K562 (cell line): ENCODE results near the gene RACGAP1. TPM values are rescaled to one million over a fixed set of nuclear protein-coding genes. Genes with fewer than 3 reads are reported as not detected.

ENCODE experiments used
- CBFA2T3 ChIP-seq: fragments of 450-650 bp; IDR thresholded peaks from 2 replicates; pipeline ENCODE4 v1.6.1; 2017
- CCAR2 ChIP-seq: fragments of 200-400 bp; formaldehyde crosslinking; IDR thresholded peaks from 2 replicates; pipeline ENCODE4 v1.6.1; 2017; ENCODE audit warnings: mild to moderate bottlenecking, low read depth, low read length
- FOXK2 ChIP-seq, 2 experiments: fragments of 450-650 bp; IDR thresholded peaks in 1 of 2; conservative IDR thresholded peaks in 1 of 2; 2 replicates each; pipeline ENCODE4 v1.6.1; 2016; ENCODE audit warnings: low read depth in 2 of 2, mild to moderate bottlenecking in 1 of 2
- GATA2 ChIP-seq: sonication (generic); formaldehyde crosslinking; IDR thresholded peaks from 2 replicates; pipeline ENCODE4 v1.4.0; 2020; ENCODE audit warnings: mild to moderate bottlenecking, missing genetic modification reagents
- LARP7 ChIP-seq: fragments of 450-650 bp; IDR thresholded peaks from 2 replicates; pipeline ENCODE4 v1.6.1; 2016
- MTA2 ChIP-seq: fragments of 450-650 bp; IDR thresholded peaks from 2 replicates; pipeline ENCODE4 v1.6.1; 2016; ENCODE audit warnings: low read depth
- NBN ChIP-seq: fragments of 450-650 bp; IDR thresholded peaks from 2 replicates; pipeline ENCODE4 v1.6.1; 2016; ENCODE audit warnings: low read depth, mild to moderate bottlenecking
- NFIX ChIP-seq: fragments of 250-450 bp; sonication (Bioruptor Pico); IDR thresholded peaks from 2 replicates; pipeline ENCODE4 v1.4.0; 2020; ENCODE audit warnings: low read depth, mild to moderate bottlenecking, moderate library complexity
- OTX1 ChIP-seq: fragments of 450-650 bp; formaldehyde crosslinking; IDR thresholded peaks from 2 replicates; pipeline ENCODE4 v1.4.0; 2022; ENCODE audit warnings: mild to moderate bottlenecking
- PHTF2 ChIP-seq: fragments of 250-450 bp; sonication (Bioruptor Pico); IDR thresholded peaks from 2 replicates; pipeline ENCODE4 v1.5.0; 2021; ENCODE audit warnings: mild to moderate bottlenecking
- POLR2A ChIP-seq: fragments of 450-650 bp; conservative IDR thresholded peaks from 2 replicates; pipeline ENCODE4 v1.6.1; 2016
- PRMT5 ChIP-seq: sonication (generic); formaldehyde crosslinking; IDR thresholded peaks from 2 replicates; pipeline ENCODE4 v1.5.0; 2020; ENCODE audit warnings: missing genetic modification reagents
- RBM15 ChIP-seq: fragments of 200-400 bp; formaldehyde crosslinking; IDR thresholded peaks from 2 replicates; pipeline ENCODE4 v1.6.1; 2018; ENCODE audit warnings: mild to moderate bottlenecking, low read length, moderate library complexity; ENCODE audit not compliant: insufficient read depth
- RCOR1 ChIP-seq, 2 experiments: IDR thresholded peaks; 2 replicates each; pipeline ENCODE4 v1.6.1; 2012; ENCODE audit warnings: low read depth in 2 of 2, low read length in 2 of 2, borderline replicate concordance in 1 of 2, improper control_type of control experiment in 1 of 2
- SNRNP70 ChIP-seq: fragments of 200-400 bp; formaldehyde crosslinking; optimal IDR thresholded peaks from 2 replicates; pipeline ENCODE3; 2017; ENCODE audit warnings: low read depth, low read length
- STAT5A ChIP-seq: IDR thresholded peaks from 2 replicates; pipeline ENCODE4 v1.6.1; 2012; ENCODE audit warnings: low read length, inconsistent platforms, borderline replicate concordance
- TCFL5 ChIP-seq: fragments of 250-450 bp; sonication (Bioruptor Pico); conservative IDR thresholded peaks from 2 replicates; pipeline ENCODE4 v1.6.1; 2021; ENCODE audit warnings: mild to moderate bottlenecking, moderate library complexity, matching md5 sums
- U2AF1 ChIP-seq: fragments of 200-400 bp; formaldehyde crosslinking; optimal IDR thresholded peaks from 2 replicates; pipeline ENCODE3; 2017; ENCODE audit warnings: mild to moderate bottlenecking, low read depth, low read length, moderate library complexity
- XRCC4 ChIP-seq: IDR thresholded peaks from one replicate; pipeline ENCODE4 v1.6.1; 2011; ENCODE audit not compliant: insufficient read depth, insufficient read length; ENCODE audit errors: extremely low read depth
- ZNF124 ChIP-seq: sonication (generic); formaldehyde crosslinking; IDR thresholded peaks from 2 replicates; pipeline ENCODE4 v1.8.1; 2022; ENCODE audit warnings: missing genetic modification reagents
- ZNF165 ChIP-seq: fragments of 250-450 bp; sonication (Bioruptor Pico); IDR thresholded peaks from 2 replicates; pipeline ENCODE4 v1.4.0; 2020; ENCODE audit warnings: borderline replicate concordance
- ZNF232 ChIP-seq: sonication (generic); formaldehyde crosslinking; IDR thresholded peaks from 2 replicates; pipeline ENCODE4 v1.8.0; 2022; ENCODE audit warnings: mild to moderate bottlenecking, missing genetic modification reagents
- ZNF347 ChIP-seq: fragments of 450-650 bp; formaldehyde crosslinking; IDR thresholded peaks from 2 replicates; pipeline ENCODE4 v1.4.0; 2020; ENCODE audit warnings: low read depth, mild to moderate bottlenecking, moderate library complexity
- ZNF717 ChIP-seq: fragments of 250-450 bp; sonication (Bioruptor Pico); IDR thresholded peaks from 2 replicates; pipeline ENCODE4 v1.5.0; 2021
- ZNF830 ChIP-seq: fragments of 250-450 bp; sonication (Bioruptor Pico); IDR thresholded peaks from 2 replicates; pipeline ENCODE4 v1.5.0; 2021; ENCODE audit warnings: mild to moderate bottlenecking
- polyA plus RNA-seq, 8 experiments: library from polyadenylated mRNA; depleted of rRNA in 4 of 8; stranded (reverse) in 5 of 8; unstranded in 3 of 8; fragments of >200 nt; fragmentation: Nextera tagmentation in 2 of 8; fragmentation: Illumina TruSeq in 1 of 8; extraction: Ambion mirVana in 2 of 8; extraction: Trizol in 1 of 8; gene quantifications; 2 replicates each; pipeline versions ENCODE4 v1.2.1 to v1.2.3, GENCODE V29; 2011 to 2014; ENCODE audit warnings: inconsistent platforms in 1 of 8, missing spikeins in 1 of 8
- total RNA-seq, 7 experiments: library from RNA; depleted of rRNA in 6 of 7; stranded (reverse); fragments of >200 nt in 6 of 7; fragmentation: Illumina TruSeq in 2 of 7; extraction: Trizol in 2 of 7; gene quantifications; 2 replicates each; pipeline versions ENCODE4 v1.2.1 to v1.2.3, GENCODE V29; 2011 to 2021; ENCODE audit warnings: low replicate concordance in 1 of 7
- TF ChIP-seq, protein P1 (sequence below), 2 experiments: fragments of 200-800 bp in 1 of 2; sonication (Bioruptor generic) in 1 of 2; sonication (generic) in 1 of 2; formaldehyde crosslinking in 1 of 2; IDR thresholded peaks in 1 of 2; conservative IDR thresholded peaks in 1 of 2; 2 replicates each; pipeline versions ENCODE4 v1.5.0 to v1.6.1; 2016 to 2020; ENCODE audit warnings: missing compliant biosample characterization in 1 of 2, missing genetic modification characterization in 1 of 2, missing genetic modification reagents in 1 of 2
- TF ChIP-seq, protein P2 (sequence below): fragments of 250-450 bp; sonication (Bioruptor Pico); IDR thresholded peaks from 2 replicates; pipeline ENCODE4 v1.5.0; 2020; ENCODE audit warnings: mild to moderate bottlenecking, borderline replicate concordance
- TF ChIP-seq, protein P3 (sequence below): sonication (generic); formaldehyde crosslinking; IDR thresholded peaks from 2 replicates; pipeline ENCODE4 v1.8.1; 2022; ENCODE audit warnings: missing genetic modification reagents

The RACGAP1 gene
- total and polyA plus RNA-seq, 9 of the 15 experiments (the other 6 are each of a cell fraction or from before 2014, with no cell fraction given): 56.4 to 92.9 (median 71.8) TPM

DNA sequence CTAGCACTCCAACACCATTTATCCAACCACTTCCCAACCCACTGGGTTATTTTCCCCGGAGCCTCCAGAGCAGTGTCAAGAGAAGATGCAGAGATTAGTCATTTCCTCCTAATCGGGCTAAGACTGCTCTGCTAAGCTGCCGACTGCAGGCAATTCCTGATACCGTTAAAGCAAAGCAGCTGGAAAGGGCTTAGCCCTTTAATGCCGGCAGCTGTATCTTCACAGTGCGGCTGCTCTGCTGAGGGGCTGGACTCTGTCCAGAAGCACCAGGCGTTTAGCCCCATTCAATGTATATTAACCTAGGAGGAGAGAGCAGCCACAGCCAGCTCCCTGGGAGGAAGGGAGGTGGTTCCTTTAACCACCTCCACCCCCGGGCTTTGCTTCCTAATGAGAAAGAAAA, 41.4 kb downstream of the RACGAP1 start (continued):
- TF ChIP-seq ZNF232 (CRISPR knock-in tag): no peak
- TF ChIP-seq SNRNP70: no peak
- no peak for TF ChIP-seq RBM15
- no peak for TF ChIP-seq ZNF165
- no peak for TF ChIP-seq PRMT5 (CRISPR knock-in tag)
- no peak for TF ChIP-seq XRCC4
- TF ChIP-seq TCFL5 (CRISPR knock-in tag): no peak
- TF ChIP-seq LARP7: no peak
- no peak for TF ChIP-seq OTX1 (CRISPR knock-in tag)
- TF ChIP-seq STAT5A: peak; percentile 71
- TF ChIP-seq U2AF1: no peak
- TF ChIP-seq ZNF717 (CRISPR knock-in tag): no peak
- TF ChIP-seq ZNF830 (CRISPR knock-in tag): no peak
- no peak for TF ChIP-seq ZNF347 (CRISPR knock-in tag)
- TF ChIP-seq CBFA2T3: peak; percentile 93
- no peak for TF ChIP-seq POLR2A
- TF ChIP-seq NFIX (CRISPR knock-in tag): no peak
- TF ChIP-seq NBN: no peak
- TF ChIP-seq CCAR2: no peak
- TF ChIP-seq GATA2 (CRISPR knock-in tag): peak; percentile 87
- TF ChIP-seq PHTF2 (CRISPR knock-in tag): no peak
- no peak for TF ChIP-seq FOXK2 (conservative IDR thresholded peaks at IDR 0.05 in 1 of 2, IDR thresholded peaks at IDR 0.05 in 1 of 2; ENCODE audit: low read depth in 2 of 2)
- peak; percentile 47 for TF ChIP-seq MTA2
- TF ChIP-seq RCOR1 (IDR thresholded peaks at IDR 0.05; ENCODE audit: borderline replicate concordance in 1 of 2, low read depth in 2 of 2, low read length in 2 of 2): peak; percentile 48 to 86; a peak in 3 of 4 replicates
- TF ChIP-seq, protein P1, sequence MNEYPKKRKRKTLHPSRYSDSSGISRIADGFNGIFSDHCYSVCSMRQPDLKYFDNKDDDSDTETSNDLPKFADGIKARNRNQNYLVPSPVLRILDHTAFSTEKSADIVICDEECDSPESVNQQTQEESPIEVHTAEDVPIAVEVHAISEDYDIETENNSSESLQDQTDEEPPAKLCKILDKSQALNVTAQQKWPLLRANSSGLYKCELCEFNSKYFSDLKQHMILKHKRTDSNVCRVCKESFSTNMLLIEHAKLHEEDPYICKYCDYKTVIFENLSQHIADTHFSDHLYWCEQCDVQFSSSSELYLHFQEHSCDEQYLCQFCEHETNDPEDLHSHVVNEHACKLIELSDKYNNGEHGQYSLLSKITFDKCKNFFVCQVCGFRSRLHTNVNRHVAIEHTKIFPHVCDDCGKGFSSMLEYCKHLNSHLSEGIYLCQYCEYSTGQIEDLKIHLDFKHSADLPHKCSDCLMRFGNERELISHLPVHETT (CRISPR knock-in tag; conservative IDR thresholded peaks at IDR 0.05 in 1 of 2, IDR thresholded peaks at IDR 0.05 in 1 of 2): 0 out of 4 replicates have a peak, but pooled peaks of 1 of the 2 experiments have one; percentile 30
- TF ChIP-seq, protein P2, sequence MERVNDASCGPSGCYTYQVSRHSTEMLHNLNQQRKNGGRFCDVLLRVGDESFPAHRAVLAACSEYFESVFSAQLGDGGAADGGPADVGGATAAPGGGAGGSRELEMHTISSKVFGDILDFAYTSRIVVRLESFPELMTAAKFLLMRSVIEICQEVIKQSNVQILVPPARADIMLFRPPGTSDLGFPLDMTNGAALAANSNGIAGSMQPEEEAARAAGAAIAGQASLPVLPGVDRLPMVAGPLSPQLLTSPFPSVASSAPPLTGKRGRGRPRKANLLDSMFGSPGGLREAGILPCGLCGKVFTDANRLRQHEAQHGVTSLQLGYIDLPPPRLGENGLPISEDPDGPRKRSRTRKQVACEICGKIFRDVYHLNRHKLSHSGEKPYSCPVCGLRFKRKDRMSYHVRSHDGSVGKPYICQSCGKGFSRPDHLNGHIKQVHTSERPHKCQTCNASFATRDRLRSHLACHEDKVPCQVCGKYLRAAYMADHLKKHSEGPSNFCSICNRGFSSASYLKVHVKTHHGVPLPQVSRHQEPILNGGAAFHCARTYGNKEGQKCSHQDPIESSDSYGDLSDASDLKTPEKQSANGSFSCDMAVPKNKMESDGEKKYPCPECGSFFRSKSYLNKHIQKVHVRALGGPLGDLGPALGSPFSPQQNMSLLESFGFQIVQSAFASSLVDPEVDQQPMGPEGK (CRISPR knock-in tag): no peak
- TF ChIP-seq, protein P3, sequence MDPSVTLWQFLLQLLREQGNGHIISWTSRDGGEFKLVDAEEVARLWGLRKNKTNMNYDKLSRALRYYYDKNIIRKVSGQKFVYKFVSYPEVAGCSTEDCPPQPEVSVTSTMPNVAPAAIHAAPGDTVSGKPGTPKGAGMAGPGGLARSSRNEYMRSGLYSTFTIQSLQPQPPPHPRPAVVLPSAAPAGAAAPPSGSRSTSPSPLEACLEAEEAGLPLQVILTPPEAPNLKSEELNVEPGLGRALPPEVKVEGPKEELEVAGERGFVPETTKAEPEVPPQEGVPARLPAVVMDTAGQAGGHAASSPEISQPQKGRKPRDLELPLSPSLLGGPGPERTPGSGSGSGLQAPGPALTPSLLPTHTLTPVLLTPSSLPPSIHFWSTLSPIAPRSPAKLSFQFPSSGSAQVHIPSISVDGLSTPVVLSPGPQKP: no peak
- no peak for TF ChIP-seq ZNF124 (CRISPR knock-in tag)
